Astrocyte (in vitro differentiated cells and primary cell): ENCODE data around the gene SPNS2. TPM values are rescaled to one million over a fixed set of nuclear protein-coding genes. Genes with fewer than 3 reads are reported as not detected.

Source experiments
- DNase-seq: peaks from one replicate; pipeline ENCODE4 v3.0.0-alpha.2; 2010; ENCODE audit warnings: low read depth
- FAIRE-seq: peaks from 2 replicates; lab custom pipeline; 2011; peaks lifted over from hg19 to GRCh38; lab: Jason Lieb, UNC
- H2AFZ ChIP-seq: 2 replicates; pipeline ENCODE4 v1.6.0; 2012; ENCODE audit warnings: low read depth, low read length, inconsistent platforms
- H3K27ac ChIP-seq: 2 replicates; pipeline ENCODE4 v1.5.1; 2011; ENCODE audit warnings: low read depth, low read length, inconsistent platforms
- H3K27me3 ChIP-seq: 2 replicates; pipeline ENCODE4 v1.6.0; 2011; ENCODE audit warnings: low read length, inconsistent platforms; ENCODE audit not compliant: insufficient read depth
- H3K36me3 ChIP-seq: 2 replicates; pipeline ENCODE4 v1.5.1; 2011; ENCODE audit warnings: low read length, inconsistent platforms; ENCODE audit not compliant: insufficient read depth
- H3K4me1 ChIP-seq: 2 replicates; pipeline ENCODE4 v1.5.1; 2011; ENCODE audit warnings: low read length, inconsistent platforms; ENCODE audit not compliant: insufficient read depth
- H3K4me2 ChIP-seq: 2 replicates; pipeline ENCODE4 v1.6.0; 2012; ENCODE audit warnings: low read length, inconsistent platforms
- H3K4me3 ChIP-seq: 2 replicates; pipeline ENCODE4 v1.5.1; 2011; ENCODE audit warnings: low read depth, mild to moderate bottlenecking, low read length, inconsistent platforms; ENCODE audit not compliant: insufficient read depth
- H3K79me2 ChIP-seq: 2 replicates; pipeline ENCODE4 v1.6.0; 2012; ENCODE audit warnings: mild to moderate bottlenecking, low read length, inconsistent platforms; ENCODE audit not compliant: insufficient read depth
- H3K9ac ChIP-seq: 2 replicates; pipeline ENCODE4 v1.6.0; 2012; ENCODE audit warnings: mild to moderate bottlenecking, low read length, inconsistent platforms
- H3K9me3 ChIP-seq: 2 replicates; pipeline ENCODE4 v1.5.1; 2012; ENCODE audit warnings: low read depth, mild to moderate bottlenecking, low read length, inconsistent platforms; ENCODE audit not compliant: insufficient read depth
- H4K20me1 ChIP-seq: 2 replicates; pipeline ENCODE4 v1.6.0; 2012; ENCODE audit warnings: low read length, inconsistent platforms; ENCODE audit not compliant: insufficient read depth
- H3K27ac Mint-ChIP-seq: one replicate; pipeline ENCODE4 v1.8.0; 2021; ENCODE audit warnings: mild to moderate bottlenecking, mixed read lengths; ENCODE audit not compliant: unreplicated experiment
- H3K27me3 Mint-ChIP-seq: one replicate; pipeline ENCODE4 v1.8.0; 2021; ENCODE audit warnings: low read depth, mixed read lengths; ENCODE audit not compliant: unreplicated experiment
- H3K36me3 Mint-ChIP-seq: one replicate; pipeline ENCODE4 v1.8.0; 2021; ENCODE audit warnings: low read depth, mixed read lengths; ENCODE audit not compliant: unreplicated experiment
- H3K4me1 Mint-ChIP-seq: one replicate; pipeline ENCODE4 v1.8.0; 2021; ENCODE audit warnings: low read depth, mixed read lengths; ENCODE audit not compliant: unreplicated experiment
- H3K4me3 Mint-ChIP-seq: one replicate; pipeline ENCODE4 v1.8.0; 2021; ENCODE audit warnings: mild to moderate bottlenecking, moderate library complexity, mixed read lengths; ENCODE audit not compliant: unreplicated experiment
- H3K9me3 Mint-ChIP-seq: one replicate; pipeline ENCODE4 v1.8.0; 2021; ENCODE audit warnings: mild to moderate bottlenecking, mixed read lengths; ENCODE audit not compliant: unreplicated experiment
- CTCF ChIP-seq: IDR thresholded peaks from 2 replicates; pipeline ENCODE4 v1.5.1; 2011; ENCODE audit warnings: low read depth, mild to moderate bottlenecking, inconsistent platforms, low read length, moderate library complexity; ENCODE audit not compliant: insufficient read depth
- EZH2 ChIP-seq: IDR thresholded peaks from 2 replicates; pipeline ENCODE4 v1.6.1; 2012; ENCODE audit warnings: mild to moderate bottlenecking, low read length, inconsistent platforms; ENCODE audit not compliant: insufficient read depth
- total RNA-seq: library from RNA; stranded (reverse); gene quantifications from 2 replicates; pipeline ENCODE4 v1.2.1, GENCODE V29; 2021

Gene SPNS2
- total RNA-seq, 1 donor from 2014 or later = 4.3 TPM

GRCh38 chr17:4560421-4560820, 61.7 kb downstream of the SPNS2 start, which contains the start of gene GGT6:
TSS of gene GGT6 (minus strand) at chr17:4560577. CDS start at chr17:4560521, 56 bp downstream.
- TF ChIP-seq CTCF (no peak), EZH2 (no peak)
- peaks cover 7% of the 10 kb centered on the region for H3K4me1 ChIP-seq
- Mint-ChIP-seq H3K9me3 (no peaks in the 10 kb centered on the region), H3K36me3 (no peaks in the 10 kb centered on the region), H3K4me1 (peaks cover 8% of the 10 kb centered on the region), H3K4me3 (no peak within 1 kb of the TSS), H3K27me3 (peaks cover 27% of the 10 kb centered on the region), H3K27ac (no peak within 1 kb of the TSS)
- FAIRE-seq (no peak), DNase-seq (no peak)
- peaks cover 19% of the 10 kb centered on the region for H3K27me3 ChIP-seq
- H3K36me3 ChIP-seq = no peaks in the 10 kb centered on the region
- H3K9ac ChIP-seq = no peak within 1 kb of the TSS
- H3K27ac ChIP-seq = no peak within 1 kb of the TSS
- no peaks in the 10 kb centered on the region for H3K9me3 ChIP-seq
- no peak within 1 kb of the TSS for H3K4me2 ChIP-seq
- H4K20me1 ChIP-seq = no peaks in the 10 kb centered on the region
- H3K4me3 ChIP-seq = no peak within 1 kb of the TSS
- peaks cover 5% of the 10 kb centered on the region for H3K79me2 ChIP-seq
- no peak within 1 kb of the TSS for H2AFZ ChIP-seq

- Histone ChIP-seq H3K9ac (no peak overlapping the region), H3K79me2 (peaks cover under 1% of the 10 kb centered on the region), H3K27ac (no peak overlapping the region), H3K4me1 (peaks cover 2% of the 10 kb centered on the region), H3K27me3 (peaks cover 19% of the 10 kb centered on the region), H3K36me3 (no peaks in the 10 kb centered on the region), H3K9me3 (no peaks in the 10 kb centered on the region), H3K4me2 (no peak overlapping the region), H2AFZ (no peak overlapping the region), H3K4me3 (no peak overlapping the region), H4K20me1 (no peaks in the 10 kb centered on the region)
- Mint-ChIP-seq H3K4me1 (peaks cover 4% of the 10 kb centered on the region), H3K27me3 (peaks cover 31% of the 10 kb centered on the region), H3K9me3 (no peaks in the 10 kb centered on the region), H3K27ac (no peak overlapping the region), H3K4me3 (no peak overlapping the region), H3K36me3 (no peaks in the 10 kb centered on the region)
- TF ChIP-seq EZH2 (no peak), CTCF (no peak)
- FAIRE-seq = no peak
- DNase-seq = no peak
Measured at GRCh38 chr17:4560837-4561256, 62.2 kb downstream of the SPNS2 start.

- Histone ChIP-seq H3K36me3 (no peaks in the 10 kb centered on the region), H4K20me1 (no peaks in the 10 kb centered on the region), H3K4me3 (no peak overlapping the region), H2AFZ (no peak overlapping the region), H3K4me2 (no peak overlapping the region), H3K27me3 (peaks cover 19% of the 10 kb centered on the region), H3K27ac (no peak overlapping the region), H3K79me2 (no peaks in the 10 kb centered on the region), H3K9ac (no peak overlapping the region), H3K4me1 (no peaks in the 10 kb centered on the region), H3K9me3 (no peaks in the 10 kb centered on the region)
- Mint-ChIP-seq H3K4me3 (no peak overlapping the region), H3K36me3 (no peaks in the 10 kb centered on the region), H3K9me3 (no peaks in the 10 kb centered on the region), H3K27me3 (peaks cover 38% of the 10 kb centered on the region), H3K4me1 (peaks cover 1% of the 10 kb centered on the region), H3K27ac (no peak overlapping the region)
- DNase-seq (no peak), FAIRE-seq (no peak)
- TF ChIP-seq CTCF (no peak), EZH2 (no peak)
Measured at GRCh38 chr17:4562015-4562969, 63.6 kb downstream of the SPNS2 start.
